Activated CD8-positive, alpha-beta memory T cell treated with anti-CD3 and anti-CD28 coated beads, Interleukin-2, amount 50 U/mL, for 48 hours (primary cell): Measurements from ENCODE around the gene RBPJL.
"Not testable (repeated sequence)": the region's sequence is repeated elsewhere in the genome, so short reads cannot be mapped to it uniquely, and the experiment has no call there.

Source experiments
- DNase-seq: peaks from one replicate; pipeline ENCODE4 v3.0.0-alpha.2; 2020

The RBPJL gene

DNA sequence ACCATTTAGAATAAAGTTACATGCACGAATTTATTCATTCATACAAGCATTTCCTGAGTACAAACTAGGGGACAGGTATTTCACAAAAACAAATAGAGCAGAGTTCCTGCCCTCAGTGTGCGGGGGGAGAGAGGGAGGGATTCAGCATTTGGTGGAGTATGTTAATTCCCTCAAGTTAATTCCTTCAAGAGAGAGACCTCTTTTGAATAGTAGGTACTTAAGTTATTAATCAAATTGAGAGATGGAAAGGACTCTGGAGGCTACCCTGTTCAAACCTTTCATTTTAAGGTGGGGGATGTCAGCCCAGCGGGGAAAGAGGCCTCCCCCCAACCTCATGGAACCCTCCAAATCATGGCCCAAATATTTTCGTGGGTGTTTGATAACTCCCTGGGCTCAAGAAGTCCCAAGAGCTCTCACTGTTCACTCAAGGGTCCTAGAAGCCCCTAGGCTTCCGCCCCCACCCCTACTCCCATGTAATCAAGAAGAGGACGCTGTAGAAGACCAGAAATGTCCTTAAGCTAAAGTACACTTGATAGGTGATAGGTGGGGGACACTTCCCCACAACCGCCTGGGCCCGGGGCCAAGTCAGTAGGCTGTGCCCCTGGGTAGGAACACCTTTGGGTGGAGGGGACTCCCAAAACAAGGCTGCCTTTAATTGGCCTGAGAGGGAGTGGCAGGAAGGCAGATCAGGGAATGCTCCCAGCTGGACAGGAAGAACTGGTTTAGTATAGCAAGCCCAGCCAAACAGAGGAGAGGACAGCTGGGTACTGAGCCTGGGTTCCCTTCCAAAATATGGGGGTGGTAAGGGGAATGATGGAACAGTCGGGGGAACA lies 38.7 kb downstream of the RBPJL start:
- no peak for DNase-seq

DNA sequence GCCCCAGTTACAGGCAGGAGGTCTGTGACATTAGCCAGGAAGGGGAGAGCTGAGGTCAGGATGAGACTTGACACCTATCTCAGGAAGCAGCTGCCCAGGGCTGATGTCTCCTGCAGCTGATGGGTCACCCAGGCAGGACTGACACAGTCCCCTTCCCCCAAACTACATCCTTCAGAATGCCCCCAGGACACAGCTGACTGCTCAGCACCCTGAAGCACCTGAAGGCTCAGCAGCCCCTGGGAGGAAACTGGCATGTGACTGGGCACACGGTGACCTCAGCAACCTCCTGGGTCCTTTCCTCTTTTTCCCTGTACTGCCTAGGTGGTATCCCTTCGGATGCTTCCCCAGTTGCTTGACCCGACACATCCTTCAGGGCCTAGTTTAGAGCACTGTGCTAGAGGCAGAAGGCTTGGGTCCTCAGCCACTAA lies 39.7 kb downstream of the RBPJL start:
- DNase-seq: no peak

DNA sequence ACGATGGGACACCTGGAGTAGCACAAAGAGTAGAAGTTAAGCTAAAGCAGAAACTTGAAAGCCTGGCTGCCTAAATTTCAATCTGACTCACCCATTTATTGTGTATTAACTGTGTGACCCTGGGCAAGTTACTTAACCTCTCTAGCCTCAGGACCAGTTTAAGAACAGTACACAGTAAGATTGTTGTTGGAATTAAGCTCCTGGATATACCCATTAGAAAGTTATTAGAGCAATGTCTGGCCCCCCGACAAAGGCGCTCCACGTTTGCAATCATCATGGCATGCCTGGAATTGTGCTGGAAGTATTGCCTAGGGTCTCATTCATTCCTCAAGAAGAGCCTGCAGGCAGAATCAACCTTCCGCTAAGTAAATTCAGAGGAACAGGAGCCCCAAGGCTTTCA lies 40.2 kb downstream of the RBPJL start:
- no peak for DNase-seq

DNA sequence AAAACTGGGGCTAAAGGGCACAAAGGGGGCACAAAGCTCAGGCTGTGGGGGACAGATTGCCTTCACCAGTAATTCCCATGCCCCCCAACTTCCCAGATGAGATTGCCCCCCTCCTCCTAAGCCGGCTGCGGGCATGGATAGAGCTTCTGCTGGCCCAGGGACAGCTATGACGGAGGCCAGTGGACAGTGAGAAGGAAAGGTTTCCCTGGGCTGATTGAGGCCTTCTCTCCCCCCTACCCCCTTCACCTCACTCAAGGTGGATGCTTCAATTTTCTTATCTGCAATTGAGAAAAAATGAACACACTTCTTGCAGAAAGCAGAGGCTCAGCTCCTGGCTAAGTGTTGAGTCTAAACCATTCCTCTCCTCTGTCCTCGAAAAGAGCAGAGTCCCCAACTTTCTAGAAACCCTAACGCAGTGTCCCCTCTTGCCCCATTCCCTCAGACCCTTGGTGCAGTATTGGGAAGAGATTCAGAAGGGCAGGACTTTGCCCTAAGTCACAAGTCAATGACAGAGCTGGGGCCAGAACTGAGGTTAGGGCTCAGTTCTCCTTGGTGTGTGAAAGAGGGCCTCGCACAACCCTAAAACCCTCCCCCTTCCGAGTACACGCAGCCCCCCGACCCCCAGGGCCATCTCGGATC lies 40.8 kb downstream of the RBPJL start:
- DNase-seq: no peak

DNA sequence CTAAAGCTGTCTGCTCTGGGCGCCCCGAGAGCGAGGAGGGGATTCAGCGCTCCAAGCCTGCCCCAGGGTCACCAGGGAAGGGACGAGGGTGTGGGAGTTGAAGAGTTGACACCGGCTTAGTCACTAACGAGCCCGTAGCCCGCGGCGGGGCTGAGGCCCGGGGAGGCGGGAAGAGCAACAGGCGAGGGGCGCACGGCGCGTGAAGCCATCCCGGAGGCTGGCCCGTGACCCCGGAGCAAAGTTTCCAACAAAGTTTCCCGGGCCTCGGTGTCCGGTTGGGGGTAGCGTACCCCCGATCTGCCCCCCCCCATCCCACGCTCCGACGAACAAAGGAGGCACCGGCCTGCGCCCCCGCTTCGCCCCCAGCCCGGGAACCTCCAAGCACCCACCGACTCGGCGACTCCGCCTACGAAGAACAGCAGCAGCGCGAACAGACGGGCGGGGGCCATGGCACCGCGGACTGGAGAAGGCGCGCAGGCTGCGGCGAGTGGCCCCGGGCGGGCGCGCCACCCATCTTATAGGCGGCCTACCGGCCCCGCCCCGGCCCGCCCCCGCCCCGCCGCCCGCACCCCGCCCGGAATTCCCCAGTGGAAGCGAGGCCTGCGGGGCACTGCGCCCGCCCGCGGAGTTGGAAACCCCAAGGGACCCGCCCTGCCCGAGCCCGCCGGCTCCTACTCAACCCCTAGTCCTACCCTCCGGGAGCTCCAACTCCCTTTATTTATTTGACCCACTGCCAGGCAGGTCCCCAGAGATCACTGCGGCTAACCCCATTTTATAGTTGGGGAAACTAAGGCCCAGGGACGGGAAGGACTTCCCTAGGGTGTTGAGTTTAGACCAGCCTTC lies 41.5 kb downstream of the RBPJL start, which contains the start of gene SDC4:
Gene SDC4 (minus strand): TSS at position 489 of the 843 bp plus-strand sequence. CDS start 40 bp downstream, at position 449.
- peak; percentile 88 for DNase-seq

DNA sequence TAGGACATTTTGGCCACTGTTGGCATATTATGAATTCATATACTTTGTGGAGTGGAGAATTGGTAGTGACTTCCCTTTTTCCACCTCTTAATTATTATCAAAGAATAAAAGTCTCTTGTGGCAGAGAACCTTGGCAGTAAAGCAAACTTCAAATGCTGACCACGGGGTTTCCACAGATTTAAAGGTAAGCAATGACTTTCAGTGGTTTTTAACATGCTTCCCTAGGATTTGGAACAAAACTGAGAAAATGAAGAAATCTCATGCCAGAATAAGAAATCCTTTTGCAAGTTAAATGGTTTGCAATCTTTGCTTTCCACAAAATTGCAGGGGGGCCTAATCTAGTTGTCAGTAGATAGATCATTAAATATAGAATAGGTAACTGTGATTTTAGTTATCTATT lies 43.6 kb downstream of the RBPJL start:
- no peak for DNase-seq

DNA sequence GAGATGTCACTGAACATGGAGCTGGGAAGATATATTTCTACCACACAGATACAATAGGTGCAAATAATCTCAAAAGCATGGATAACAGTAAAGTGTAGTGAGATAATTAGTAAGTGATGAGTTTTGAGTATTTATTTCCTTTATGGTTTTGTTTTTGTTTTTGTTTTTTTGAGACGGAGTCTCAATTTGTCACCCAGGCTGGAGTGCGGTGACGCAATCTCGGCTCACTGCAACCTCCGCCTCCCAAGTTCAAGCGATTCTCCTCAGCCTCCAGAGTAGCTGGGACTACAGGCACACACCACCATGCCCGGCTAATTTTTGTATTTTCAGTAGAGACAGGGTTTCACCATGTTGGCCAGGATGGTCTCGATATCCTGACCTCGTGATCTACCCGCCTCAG lies 44.2 kb downstream of the RBPJL start:
- DNase-seq: not testable (repeated sequence)

DNA sequence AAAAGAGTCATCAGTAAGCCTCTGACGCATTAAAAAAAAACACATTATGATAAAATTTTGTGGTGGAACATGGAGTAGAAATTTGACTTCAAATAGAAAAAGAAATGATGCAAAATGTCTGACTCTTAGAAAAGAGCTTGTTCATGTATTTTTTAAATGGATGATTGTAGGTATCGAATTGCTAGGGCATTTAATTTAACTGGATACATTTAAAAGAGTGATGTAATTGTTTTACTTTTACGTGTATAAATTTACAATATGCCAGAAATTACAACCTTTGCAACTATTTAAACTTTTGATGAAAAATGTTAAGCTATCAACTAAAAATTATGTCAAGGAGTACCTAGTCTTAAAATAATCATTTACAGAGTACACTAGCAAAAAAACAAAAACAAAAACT lies 46.1 kb downstream of the RBPJL start:
- DNase-seq: no peak

DNA sequence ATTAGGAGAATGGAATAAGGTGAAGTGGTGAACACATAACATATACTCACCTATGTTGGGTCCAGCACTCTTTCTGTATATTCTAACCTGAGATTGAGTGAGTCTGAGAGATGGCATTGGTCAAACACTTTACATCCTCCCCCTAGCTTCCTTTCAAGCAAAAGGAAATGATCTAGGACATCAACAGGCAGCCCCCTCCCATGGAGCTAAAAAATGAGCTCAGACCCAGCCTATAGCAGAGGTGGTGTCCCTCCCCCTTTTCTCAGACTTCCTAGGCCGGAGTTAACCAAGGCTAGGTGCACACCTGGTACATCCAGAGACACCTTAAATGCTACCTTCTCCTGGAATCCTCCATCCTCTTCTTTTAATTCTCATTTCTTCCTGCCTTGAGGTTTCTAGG lies 47.1 kb downstream of the RBPJL start:
- DNase-seq: no peak

DNA sequence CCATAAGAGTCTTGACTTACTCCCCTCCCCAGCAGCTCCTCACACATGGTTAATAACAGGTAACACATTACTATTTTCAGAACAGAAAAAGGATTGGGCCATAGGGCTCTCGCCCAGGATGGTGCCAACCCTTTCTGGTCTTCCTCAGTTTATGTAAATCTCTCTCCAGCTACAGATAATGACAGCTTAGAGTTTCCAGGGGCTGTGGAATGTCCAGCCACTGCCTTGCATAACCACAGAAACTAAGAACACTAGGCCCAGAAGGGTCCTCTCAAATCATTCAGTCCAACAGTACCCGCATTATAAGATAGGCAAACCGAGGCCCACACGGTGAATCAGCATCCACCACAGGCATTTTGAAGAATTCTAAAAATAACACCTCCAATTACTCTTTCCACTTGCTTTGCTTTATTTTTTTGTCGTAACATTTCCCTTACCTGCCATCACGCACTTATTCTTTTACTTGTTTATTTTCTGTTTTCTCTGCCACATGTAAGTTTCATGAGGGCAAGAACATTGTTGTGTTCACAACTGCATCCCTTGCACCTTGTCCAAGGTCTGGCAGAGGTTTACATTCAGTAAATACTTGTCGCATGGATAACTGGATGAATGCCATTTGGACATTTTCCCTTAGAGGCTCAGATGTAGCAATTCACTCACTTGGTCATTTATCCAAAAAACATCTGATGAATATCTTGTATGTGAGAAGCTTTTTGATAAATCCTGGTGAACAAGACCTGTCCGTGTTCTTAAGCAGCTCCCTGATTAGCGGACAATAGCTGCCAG lies 48.0 kb downstream of the RBPJL start:
- DNase-seq: no peak

DNA sequence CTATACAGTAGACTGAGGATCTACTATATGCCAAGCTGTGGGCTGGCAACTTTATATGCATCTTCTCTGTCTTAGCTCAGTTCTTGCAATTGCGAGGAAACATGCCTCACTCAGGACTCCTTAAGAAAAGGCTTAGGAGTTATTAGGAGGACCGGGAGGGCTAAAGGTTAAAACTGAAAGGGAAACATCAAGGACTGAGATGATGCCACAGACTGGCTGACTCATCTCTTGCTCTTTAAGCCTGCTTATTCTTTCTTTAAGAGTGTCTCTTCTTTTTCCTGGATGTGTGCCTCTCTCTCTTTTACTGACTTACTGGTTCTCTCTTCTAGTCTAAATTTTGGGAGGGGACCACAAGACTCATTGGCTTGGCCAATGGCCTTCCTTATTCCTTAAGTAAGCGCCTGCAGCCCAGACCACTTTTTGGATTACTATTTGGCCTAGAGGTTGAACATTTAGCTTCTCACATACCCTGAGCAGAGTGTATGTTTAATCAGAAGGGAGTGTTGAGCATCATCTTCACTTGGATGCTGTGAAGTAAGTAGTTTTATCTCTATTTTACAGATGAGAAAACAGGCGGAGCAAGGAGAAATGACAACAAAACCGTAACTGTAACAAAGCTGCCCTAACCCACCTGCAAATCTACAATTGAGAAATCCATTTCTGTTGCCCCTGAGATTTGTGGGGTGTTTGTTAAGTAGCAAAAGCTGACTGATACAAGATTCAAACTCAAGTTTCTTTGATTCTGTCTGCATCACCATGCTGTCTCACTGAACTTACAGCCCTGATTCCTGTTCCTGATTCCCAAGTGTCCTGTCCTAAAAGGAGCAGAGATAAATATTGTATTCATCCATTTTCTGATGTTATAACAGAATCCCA lies 48.8 kb downstream of the RBPJL start:
- DNase-seq: no peak

DNA sequence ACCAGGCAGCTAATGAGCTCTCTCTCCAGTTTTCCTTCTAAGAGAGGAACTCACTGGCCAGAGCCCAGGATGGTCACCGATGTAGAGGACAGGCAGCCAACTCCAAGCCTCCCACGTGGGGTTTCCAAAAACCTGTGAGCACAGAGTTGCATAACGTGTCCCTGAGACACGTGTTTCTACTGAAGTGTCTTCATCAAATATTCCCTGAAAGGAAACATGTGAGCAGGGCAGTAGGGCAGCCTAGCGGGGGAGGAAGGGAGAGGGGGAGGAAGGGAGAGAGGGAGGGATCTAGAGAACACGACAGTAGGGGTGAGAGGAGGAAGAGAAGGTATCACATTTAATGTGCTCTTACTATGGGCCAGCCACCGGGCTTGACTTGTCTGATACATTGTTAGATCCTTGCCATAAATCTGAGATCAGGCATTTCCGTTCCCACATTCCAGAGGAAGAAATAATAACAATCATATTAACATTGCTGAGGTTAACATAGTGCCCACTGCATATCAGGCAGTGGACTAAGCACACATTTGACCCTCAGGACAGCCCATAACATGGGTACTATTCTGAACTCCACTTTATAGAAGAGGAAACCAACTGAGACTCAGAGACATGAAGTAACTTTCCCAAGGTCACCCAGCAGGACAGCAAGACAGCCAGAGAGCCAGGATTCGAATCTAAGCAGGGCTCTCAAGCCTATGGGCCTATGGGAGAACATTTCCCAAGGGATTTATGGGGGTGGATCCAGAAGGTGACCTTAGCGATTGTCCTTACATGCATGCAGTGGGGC lies 51.8 kb downstream of the RBPJL start:
- no peak for DNase-seq

DNA sequence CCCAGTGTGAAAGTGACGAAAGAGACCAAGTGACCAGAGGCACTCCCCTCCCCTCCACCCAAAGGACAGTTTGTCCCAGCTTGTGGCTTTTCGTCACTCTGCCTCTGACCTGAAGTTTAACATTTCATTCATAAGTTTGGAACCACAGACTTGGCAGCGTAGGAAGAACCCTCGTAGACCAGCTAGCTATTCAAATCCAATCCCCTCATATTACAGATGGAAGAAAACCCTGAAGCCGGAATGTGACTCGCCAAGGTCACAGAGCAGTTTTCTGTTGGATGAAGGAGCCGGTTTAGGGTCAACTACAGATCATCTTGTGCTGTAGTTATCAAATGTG lies 52.4 kb downstream of the RBPJL start:
- DNase-seq: no peak

DNA sequence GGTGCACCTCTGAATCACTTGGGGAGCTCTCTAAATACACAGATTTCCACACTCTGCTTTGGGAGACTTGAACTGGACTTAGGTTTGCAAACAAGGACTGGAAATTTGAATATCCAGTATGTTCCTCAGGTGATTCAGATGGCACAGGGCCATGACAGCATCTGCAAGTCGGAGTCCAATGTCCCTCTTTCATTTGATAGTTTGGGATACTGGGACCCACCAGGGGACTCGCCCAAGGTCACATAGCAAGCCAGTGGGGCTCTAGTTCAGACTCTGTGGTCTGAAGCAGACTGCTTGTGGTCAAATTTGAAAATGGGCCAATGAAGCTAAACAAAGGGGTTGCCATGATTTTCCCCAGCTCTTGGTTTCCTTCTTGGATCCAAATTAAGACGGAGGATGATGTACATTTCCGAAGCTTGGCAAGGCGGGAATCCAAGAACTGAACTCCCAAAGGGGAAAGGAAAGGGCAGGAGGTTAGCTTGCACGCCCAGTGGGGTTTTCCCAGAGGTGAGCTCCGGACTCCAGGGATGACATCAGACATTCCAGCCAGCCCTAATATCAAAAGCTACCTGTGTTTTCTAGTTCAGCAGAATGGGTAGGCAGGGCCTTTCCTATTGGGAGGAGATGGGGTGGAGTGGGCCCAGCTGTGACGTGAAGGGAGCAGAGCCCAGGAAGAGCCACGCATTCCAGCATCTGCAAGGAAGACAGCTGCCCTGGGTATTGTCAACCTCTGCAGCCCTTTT lies 52.9 kb downstream of the RBPJL start:
- DNase-seq: no peak

DNA sequence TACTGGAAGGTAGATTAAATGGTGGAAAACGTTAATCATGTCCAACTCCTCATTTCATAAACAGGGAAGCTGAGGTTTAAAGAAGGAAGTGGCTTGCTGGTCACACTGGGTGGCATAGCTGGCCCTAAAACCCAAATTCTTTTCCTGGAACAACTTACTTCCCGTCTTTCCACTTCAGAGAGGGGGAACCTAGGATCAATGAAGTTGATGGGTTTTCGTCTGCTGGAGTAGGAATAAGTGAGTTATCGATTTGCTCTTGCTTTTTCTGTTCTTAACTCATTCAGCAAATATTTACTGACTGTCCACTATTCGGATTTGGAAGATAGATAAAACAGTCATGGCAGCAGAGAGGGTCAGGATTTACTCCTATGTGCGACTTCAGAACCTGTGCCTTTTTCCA lies 55.2 kb downstream of the RBPJL start:
- no peak for DNase-seq

DNA sequence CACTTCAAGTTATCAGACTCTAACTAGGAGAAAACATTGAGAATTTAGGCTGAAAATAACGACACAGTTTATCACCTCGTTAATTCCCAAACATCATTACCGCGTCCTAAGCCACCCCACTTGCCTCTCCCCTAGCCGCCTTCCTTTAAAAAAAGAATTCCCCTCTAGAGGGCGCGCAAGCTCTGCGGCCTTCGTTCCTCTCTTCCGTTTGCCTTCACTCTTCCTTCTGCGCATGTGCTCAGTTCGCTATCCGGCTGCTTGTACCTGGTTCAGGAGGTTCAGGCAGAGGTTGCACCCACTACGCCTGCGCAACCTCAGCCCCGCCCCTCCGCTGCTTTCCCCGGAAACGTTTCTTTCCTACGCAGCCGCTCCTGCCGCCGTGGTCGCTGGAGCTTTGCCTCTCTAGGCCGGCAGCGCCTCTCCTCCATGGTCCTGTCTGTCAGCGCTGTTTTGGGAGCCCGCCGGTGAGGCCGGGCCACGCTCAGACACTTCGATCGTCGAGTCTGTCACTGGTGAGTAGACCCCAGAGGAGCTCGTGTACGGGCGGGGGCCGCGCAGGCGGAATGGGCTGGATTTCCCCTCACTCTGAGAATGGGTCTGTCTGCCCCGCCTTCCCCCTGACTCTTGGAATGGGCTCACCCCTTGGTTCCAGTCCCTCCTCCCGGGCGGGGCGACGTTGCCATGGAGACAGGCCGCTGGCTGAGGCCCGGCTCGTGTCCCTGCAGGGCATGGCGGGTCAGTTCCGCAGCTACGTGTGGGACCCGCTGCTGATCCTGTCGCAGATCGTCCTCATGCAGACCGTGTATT lies 56.4 kb downstream of the RBPJL start, which contains the start of gene SYS1:
Gene SYS1 (plus strand): TSS at position 353 of the 807 bp plus-strand sequence. CDS start 376 bp downstream, at position 729.
- DNase-seq: peak; percentile 97

DNA sequence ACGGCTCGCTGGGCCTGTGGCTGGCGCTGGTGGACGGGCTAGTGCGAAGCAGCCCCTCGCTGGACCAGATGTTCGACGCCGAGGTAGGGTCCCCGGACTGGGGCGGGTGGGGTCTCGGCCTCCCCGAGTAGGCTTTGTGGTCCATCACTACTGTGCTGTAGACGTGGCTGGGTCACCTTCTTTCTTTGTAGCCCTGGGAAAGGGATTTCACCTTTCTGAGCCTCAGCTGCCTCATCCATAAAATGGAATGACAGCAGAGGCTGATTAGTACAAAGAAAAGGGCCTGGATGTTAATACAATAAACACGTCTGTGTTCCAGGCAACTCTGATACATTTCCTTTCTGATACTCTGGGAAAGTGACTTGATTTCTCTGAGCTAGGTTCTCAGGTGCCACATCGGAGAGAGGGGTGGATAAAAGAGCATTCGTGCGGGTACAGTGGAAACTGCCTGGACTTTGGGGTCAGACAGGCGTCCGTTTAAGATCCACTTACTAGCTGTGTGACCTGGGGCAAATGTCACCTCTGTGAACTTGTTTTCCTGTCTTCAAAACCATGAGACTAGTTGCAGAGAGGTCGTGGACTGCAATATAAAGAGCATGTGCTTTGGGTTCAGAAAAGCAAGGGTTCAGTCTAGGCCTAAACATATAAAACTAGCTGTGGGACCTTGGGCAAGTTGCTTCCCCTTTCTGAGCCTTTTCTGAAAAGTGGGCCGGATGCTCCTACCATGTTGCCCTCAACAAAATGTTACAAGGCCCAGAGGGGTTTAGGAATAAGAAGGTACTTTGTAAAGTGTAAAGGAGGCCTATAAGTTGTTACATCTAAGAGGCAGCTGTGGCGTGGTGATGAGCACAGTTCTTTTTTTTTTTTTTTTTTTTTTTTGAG lies 57.2 kb downstream of the RBPJL start:
- DNase-seq: no peak

DNA sequence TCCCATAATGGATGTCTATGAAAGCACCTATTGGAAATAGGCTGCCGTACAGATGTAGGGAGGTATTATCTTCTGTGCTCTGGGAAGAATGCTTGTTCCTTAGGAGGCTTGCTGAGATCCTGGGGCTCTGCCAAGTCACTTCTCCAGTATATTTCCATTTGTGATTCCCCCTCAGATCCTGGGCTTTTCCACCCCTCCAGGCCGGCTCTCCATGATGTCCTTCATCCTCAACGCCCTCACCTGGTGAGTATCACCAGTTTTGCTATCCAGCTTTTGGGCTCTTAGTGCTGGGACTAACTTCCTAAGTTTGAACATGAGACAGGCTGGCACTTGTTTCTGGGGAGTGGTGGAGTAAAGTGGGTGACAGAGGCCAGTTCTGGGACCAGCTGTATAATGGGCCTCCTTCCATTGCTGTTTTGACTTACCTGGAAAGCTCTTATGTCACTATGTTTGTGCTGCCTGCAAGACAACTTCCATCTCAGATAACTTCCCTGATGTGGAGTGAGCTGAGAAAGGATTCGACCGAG lies 58.9 kb downstream of the RBPJL start:
- no peak for DNase-seq
